SKM-1 treated with dmso at 0.1 percent for 144 hours (cell line): ENCODE measurements around the gene PTPRN2.

Source experiments
- DNase-seq: peaks from one replicate; lab custom pipeline; 2025; ENCODE audit not compliant: unreplicated experiment; lab: John Stamatoyannopoulos, UW

PTPRN2 gene

DNA sequence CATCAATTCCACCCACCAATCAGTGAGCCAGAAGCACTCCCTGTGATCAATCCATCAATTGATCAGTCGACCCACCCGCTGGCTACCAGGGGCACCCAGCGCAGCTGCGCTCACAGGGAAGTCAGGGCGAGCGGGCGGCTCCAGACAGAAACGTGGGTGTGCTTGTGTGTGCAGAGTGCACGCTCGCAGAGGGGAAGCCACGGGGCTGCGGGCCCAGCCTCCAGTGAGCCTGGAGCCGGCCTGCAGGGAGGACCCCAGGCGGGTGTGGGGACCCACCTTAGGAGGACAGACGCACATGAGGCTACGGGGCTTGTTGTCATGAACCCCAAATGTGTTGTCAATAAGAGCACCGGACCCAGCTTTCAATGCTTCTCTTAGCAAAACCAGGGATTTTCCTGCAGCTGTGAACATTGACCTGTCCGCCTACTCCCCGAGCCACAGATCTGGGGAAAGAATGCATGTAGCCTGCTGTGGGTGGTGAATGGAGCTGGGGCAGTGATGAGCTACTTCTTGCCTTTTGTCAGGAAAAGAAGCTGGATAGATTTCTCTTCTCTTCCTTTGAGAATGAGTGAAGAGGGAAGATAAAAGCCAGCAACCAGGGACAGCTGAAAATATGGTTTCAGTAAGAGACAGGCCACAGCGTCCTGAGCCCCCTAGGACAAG, 753.0 kb downstream of the PTPRN2 start:
- DNase-seq = no peak

DNA sequence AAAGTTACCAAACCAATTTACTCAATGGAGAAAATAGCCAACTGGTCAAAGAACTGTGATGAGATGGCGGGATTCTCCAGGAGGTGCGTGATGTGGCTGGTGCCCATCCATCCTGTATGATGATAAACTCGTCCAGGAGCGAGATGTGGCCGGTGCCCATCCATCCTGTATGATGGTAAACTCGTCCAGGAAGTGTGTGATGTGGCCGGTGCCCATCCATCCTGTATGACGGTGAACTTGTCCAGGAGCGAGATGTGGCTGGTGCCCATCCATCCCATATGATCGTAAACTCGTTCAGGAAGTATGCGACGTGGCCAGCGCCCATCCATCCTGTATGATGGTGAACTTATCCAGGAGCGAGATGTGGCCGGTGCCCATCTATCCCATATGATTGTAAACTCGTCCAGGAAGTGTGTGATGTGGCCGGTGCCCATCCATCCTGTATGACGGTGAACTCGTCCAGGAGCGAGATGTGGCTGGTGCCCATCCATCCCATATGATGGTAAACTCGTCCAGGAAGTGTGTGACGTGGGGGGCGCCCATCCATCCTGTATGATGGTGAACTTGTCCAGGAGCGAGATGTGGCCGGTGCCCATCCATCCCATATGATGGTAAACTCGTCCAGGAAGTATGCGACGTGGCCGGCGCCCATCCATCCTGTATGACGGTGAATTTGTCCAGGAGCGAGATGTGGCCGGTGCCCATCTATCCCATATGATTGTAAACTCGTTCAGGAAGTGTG, 754.6 kb downstream of the PTPRN2 start:
- no peak for DNase-seq

DNA sequence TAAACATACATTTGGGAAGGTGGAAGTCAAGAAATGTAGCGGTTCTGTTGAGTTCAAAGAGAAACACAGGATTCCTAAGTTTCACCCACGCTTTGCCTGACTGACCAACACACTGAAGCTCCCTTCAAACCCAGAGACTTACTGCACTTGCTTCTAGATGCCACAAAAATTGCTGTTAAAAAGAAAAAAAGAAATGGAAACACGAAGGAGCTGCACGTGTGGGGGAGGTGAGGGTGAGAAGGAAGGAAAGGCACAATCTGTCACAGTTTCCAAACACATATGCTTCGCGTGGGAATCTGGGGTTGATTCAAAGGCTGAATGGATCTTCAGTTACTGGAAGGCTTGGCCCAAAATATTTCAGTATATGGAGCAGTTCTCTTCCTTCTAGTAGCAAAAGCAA, 755.2 kb downstream of the PTPRN2 start:
- DNase-seq = no peak

DNA sequence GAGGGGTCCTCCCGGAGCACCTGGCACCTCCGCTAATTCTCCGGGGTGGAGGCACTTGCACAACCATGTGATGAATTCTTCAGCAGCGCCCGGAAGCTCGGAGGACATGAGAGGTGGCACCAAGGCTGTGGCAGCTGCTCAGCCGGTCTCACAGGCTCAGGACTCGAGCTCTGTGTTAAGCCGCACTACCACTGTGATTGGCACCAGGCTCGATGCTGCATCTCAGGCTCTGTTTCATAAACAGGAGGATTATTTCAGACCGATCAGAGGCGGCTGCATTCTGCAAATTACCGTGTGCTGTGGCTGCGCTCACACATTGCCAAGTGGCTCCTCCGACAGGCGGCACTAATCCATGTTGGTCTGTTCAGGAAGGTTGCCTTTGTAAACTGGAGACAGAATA, 755.6 kb downstream of the PTPRN2 start:
- no peak for DNase-seq

DNA sequence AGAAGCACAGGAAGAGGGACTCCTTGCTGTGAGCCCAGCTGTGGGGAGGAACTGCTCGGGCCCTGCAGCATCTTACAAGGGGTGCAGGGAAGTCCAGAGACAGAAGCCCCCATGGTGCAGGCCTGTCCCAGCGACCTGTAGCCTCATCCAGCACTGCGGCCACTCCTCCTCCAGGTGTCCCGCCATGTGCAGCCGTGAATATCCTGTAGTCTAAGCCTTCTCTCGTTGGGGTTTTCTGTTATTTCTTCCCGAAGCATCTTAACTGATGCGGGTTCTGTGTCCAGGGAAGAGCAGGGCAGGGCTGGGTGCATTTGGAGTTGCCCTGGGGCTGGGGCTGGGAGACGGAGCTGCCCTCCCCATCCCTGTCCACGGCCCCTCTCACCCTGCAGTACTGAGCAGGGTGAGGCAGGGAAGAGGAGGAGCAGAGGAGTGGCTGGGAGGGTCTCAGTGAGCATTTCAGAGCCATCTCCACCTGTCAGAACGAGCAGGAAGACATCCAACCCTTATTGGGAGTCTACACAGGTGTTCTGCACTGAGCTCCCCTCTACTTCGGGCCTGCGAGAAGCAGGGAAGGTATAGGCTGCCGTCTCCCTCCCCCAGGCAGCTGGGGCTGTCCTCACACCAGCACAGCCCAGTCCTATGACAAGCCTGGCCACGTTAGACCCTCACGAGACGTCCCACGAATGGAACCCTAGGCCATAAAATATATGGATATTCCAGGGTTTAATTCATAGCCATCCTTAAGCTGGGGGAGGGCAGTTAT, 756.3 kb downstream of the PTPRN2 start:
- no peak for DNase-seq

DNA sequence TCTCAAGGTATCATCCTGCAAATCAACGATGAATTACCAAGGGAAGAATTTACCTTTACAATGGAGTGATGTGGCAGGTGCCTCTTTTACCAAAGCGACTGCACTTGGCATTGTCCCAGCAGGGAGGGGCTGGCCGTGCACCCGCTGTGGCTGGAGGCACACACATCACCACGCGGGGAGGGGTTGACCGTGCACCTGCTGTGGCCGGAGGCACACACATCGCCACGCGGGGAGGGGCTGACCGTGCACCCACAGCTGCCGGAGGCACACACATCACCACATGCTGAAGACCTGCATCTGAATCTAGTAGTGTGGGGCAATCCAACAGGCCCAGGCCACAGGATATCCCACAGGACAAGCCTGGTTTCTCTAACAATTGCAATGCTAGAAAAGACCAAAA, 757.3 kb downstream of the PTPRN2 start:
- DNase-seq = no peak

DNA sequence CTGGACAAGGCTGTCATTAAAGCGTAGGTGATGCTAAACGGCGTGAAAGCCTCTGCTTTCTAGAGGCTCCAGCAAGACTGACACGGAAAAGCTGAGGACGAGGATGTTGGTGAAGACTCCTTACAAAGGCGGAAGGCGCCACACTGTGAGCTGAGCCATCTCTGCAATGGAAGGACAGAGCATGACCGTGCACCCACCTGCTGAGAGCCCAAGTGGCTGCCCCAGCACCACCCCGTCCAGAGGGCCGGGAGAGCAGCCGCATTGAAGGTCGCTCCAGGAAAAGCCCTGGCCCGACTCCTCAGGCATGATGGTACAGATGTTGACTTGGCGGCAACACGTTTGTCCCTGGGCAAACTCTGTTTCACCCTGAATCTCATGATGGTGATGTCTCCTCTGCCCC, 758.1 kb downstream of the PTPRN2 start:
- DNase-seq = no peak

DNA sequence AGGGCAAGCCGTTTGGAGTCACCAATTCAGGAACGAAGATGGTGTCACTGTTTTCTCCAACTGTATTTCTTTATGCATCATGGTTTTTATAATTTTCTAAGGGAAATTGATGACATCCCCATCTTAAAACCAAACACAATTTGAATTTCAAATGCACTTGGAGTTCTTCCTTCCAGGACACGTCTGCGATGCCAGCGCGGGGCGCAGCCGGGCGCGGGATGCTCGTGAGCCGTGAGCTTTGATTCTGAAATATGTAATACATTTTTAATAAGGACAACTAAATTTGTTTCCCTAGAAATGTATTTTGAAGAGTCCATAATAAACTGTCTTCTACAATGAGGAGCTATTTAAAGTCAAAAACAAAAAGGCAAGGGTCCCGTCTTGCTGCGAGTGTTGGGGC, 758.7 kb downstream of the PTPRN2 start:
- DNase-seq = no peak

DNA sequence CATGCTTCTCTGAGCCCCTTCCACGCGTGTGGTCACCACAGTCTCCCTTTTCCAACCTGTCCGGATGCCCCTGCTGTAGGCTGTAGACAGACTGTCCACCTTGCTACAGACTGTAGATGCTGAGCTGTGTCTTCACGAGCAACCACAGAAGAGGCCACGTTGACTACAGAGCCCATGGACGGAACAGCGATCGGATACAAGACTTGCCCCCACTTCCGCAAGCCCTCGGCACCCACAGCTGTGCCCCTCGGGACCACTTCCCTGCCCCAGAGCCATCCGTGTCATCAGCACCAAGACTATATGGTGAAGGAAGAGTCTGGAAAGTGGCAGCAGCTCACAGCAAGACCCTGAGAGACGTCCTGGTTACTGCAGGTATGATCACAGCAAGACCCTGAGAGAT, 759.4 kb downstream of the PTPRN2 start:
- no peak for DNase-seq

DNA sequence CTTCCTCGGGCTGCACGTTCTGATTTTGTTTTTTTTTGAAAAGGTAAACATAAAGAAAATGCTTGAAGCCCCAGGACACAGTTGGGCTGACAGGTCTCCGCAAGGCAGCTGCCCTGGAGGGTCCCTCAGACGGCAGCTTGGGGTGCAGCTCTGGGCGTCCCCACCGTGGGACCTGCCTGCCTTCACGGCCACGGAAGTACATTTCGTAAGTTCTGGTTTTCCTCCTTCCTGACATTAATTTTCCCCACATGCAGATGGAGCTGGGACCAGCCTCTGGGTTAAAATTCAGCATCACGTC, 759.8 kb downstream of the PTPRN2 start:
- DNase-seq = no peak

DNA sequence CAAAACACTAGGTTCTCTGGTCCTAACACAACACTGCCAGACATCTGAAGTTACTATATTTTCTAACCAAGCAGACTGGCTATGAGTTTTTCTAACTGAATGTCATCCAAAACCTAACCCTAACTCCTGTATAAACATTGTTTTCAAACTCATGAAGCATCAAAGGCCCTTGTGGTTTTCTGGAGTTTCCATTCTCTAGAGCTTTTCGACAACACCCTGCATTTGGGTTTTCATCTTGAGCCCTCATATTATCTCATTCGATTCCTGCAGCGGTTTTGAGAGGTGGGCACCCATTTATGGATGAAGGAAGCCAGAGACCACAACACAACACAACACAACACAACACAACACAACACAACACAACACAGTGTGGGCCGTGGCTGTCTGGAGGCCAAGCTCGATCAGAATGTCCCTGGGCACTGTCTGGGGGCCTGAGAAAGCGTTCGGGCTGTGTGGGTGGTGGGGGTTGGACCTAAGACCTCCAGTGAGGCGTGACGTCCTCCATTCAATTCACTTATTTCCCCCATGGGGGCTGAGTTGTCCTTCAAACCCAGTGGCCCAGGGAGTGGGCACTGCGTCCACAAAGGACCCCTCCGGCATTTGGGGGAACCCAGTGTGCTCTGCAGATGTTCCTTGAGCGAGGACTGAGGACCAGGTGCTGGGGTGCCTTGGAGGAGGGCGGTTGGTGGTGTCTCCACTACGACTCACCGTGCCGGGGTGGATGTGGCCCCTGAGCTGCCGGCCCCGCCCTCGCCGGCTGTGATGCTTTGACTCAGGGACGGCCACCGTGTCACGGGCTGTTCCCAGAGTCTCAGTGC, 760.4 kb downstream of the PTPRN2 start:
- no peak for DNase-seq

DNA sequence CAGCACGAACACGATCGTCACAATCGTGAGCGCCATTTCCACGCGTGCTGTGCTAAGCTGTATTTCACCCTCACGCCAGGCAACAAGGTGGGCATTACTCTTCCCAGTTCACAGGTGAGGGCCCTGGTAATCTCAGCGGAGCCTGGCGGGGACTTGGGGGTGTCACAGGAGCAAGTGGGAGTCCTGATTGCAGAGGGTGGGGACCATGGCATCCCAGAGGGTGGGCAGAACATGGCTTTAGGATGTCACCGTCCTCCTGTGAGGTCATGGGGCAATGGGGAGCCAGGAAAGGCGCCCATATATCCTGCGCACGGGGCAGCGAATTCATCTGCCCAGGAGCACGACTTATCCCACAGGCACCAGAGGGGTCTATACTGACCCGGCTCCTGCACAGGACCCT, 761.1 kb downstream of the PTPRN2 start:
- DNase-seq = no peak

DNA sequence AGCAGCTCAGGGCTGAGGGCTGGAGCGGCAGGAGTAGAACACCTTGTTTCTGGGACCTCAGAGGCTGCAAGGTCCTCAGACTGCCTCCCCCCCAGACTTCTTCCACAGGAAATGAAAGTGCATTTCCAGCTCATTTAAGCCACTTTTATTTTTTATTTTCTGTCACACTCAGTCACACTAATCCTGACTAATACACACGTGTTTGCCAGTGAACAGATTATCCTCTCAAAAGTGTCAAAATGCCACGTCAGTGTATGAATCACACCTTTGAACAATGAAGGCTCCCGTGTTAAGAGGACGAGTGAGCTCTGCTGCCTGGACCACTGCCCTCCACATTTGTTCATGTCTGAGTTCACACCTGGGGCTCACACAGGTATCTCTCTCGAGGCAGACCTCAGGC, 762.3 kb downstream of the PTPRN2 start:
- DNase-seq = no peak

DNA sequence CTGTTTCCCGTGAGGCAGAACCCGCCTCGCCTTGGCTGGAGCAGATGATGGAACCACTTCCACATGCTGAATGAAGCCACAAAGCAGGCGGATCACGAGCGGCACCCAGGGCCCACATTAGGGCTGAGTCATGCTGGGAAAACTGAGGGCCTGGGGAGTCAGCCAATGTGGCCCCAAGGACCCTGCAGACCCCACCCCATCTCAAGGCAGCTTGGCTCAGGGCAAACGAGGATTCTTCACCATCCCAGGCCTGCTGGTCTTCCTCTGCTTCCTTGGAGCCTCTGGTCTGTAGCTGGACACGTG, 762.9 kb downstream of the PTPRN2 start:
- DNase-seq = no peak

DNA sequence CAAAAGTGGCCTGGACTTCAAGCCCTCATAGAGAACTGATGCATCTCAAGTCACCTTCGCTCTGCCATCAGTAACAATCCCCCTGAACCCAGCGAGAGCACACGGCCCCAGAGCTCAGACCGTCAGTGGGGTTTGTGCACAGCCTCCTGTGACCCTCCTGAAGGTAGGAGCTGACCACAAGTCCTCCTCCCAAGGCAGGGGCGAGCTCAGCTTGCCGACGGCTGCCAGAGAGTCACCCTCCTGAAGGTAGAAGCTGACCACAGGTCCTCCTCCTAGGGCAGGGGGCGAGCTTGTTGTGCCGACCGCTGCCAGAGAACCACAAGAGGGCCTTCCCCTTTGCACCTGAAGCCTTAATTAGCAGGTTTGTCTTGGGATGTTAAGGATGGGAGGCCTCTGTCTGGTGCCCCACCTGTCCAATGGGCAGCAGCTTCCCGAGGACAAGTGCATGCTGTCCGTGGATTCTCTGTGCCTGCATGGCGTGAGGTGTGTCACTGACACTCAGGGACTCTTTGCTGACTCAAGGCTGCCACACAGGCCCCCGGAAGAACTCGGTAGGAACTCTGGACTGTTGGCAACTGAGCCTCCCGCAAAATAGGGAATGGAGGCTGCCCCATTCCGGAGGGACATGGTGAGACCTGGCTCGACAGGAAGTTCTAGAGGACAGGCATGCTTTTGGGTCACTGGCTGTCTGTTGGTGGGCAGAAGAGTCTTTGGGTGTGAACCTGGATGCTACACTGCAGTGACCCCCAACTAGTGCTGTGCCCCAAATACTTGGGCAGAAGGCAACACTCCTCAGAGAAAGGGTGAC, 763.4 kb downstream of the PTPRN2 start:
- DNase-seq = no peak

DNA sequence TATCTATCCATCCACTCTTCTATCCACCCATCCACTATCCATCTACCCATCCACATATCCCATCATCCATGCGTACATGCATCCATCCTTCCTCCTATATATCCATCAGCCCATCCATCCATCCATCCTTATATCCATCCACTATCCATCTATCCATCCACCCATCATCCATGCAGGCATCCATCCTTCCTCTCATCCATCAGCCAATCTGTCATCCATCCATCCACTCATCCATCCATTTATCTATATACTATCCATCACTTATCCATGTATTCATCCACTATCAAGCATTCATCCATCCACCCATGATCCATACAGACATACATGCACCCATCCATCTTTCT, 765.0 kb downstream of the PTPRN2 start:
- DNase-seq = no peak

DNA sequence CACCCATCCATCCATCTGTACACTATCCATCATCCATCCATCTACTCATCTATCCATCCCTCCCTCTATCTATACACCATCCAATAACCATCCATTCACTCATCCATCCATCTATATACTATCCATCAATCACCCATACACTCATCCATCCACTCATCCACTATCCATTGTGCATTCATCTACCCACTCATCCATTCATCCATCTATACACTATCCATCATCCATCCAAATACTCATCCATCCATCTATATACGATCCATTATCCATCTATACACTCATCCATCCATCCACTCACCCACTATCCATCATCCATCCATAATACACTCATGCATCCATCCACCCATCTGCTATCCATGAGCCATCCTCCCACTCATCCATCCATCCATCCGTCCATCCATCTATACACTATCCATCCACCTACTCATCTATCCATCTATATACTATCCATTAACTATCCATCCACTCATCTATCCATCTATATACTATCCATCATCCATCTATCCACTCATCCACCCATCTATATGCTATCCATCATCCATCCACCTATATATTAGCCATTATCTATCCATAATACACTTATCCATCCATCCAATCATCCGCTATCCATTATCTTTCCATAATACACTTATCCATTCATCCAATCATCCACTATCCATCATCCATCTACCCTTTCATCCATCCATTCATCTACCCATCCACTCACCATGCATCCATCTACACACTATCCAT, 765.5 kb downstream of the PTPRN2 start:
- DNase-seq = no peak

DNA sequence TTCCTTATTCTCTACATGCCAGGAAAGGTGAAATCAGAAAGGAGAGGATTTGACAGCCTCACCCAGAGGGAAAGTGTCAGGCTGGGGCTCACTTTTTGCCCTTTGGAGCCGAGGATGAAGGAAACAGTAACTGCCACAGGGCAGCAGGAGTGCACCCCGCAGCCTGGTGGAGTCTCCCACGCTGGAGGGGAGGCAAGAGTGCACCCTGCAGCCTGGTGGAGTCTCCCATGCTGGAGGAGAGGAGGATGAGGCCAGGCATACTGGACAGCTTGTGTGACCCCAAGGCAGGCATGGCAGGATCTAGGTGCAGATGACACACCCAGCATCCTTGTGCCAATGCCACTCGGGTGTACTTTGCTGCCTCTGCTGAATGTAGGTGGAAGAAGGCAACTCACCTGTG, 766.8 kb downstream of the PTPRN2 start:
- DNase-seq = no peak

DNA sequence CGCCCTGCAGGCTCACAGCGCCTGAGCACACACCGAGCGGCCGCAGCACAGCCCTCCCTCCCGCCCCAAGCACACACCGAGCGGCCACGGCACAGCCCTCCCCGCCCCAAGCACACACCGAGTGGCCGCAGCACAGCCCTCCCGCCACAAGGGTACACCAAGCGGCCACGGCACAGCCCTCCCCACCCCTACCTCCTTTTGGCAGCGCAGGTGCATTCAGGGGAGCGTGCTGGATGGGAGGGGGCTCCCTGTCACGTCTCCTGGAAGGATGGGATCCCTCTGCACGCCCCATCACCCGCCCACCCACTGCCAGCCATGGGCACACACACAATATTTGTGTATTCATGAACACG, 768.2 kb downstream of the PTPRN2 start:
- DNase-seq = no peak

DNA sequence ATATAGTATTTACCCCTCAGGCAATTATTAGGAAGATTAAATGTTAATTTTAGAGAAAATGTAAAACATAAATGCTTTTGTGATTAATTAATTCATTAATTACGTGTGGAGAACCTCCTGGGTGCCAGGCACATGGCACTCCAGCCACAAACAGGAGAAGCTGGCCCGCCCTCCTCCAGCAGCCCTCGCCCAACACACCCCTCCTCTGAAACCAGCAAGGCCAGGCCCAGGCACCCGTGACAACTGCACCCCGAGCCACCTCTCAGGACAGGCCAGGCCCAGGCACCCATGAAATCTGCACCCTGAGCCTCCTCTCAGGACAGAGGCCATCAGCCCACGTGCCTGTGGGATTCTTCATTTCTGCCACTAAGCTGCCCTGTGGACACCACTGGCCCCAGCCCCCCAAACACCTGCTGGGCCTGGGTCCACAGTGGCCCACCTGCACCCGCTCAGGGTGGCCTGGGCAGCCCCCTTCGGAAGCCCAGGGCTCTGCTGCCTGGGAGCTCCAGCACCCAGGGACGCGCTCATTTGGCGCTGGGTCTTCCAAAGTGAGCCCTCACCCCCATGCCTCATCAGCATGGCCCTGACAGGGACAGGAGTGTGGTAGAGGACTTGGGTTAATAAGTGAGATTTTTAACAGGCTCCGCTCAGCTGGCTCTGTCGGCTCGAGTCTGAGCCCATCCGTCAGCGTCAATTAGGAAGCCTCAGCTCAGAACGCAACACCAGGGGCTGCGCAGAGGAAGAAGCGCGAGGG, 768.7 kb downstream of the PTPRN2 start:
- DNase-seq = no peak
